ENCODE measurements around the gene SMC3.

DNA sequence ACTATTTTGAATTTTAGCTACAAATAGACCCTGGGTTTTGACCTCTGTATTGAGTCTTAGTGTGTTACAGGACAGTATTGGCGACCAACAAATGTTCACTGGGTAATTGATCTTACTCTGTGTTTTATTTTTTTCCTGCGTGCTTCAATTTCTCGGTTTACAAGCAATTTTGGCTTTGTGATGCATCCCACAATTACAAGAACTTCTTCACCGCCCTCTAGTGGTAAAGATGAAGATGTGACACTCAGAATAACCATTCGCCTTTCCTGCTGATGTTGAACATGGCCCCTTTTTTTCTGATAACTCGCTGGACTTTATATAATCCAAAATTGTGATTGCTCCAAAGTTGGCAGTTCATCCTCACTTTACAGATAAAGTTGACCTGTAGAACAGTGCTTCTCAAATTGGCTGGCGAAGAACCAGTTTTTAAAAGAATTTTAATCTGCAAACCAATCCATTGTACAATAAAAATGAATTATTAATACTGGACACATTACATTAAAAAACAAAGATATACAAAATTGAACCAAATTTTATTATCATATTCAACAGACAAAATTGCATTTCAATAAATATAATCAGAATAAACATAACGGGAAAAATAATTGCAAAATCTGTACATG lies 20.2 kb upstream of the SMC3 start:
- TF ChIP-seq, protein P1, sequence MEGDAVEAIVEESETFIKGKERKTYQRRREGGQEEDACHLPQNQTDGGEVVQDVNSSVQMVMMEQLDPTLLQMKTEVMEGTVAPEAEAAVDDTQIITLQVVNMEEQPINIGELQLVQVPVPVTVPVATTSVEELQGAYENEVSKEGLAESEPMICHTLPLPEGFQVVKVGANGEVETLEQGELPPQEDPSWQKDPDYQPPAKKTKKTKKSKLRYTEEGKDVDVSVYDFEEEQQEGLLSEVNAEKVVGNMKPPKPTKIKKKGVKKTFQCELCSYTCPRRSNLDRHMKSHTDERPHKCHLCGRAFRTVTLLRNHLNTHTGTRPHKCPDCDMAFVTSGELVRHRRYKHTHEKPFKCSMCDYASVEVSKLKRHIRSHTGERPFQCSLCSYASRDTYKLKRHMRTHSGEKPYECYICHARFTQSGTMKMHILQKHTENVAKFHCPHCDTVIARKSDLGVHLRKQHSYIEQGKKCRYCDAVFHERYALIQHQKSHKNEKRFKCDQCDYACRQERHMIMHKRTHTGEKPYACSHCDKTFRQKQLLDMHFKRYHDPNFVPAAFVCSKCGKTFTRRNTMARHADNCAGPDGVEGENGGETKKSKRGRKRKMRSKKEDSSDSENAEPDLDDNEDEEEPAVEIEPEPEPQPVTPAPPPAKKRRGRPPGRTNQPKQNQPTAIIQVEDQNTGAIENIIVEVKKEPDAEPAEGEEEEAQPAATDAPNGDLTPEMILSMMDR (IDR thresholded peaks at IDR 0.05; ENCODE audit: poor library complexity), result peak; percentile 83
- no peak for TF ChIP-seq EZH2phosphoT487 (IDR thresholded peaks at IDR 0.05; ENCODE audit: low read depth, severe bottlenecking, unreplicated experiment)
- TF ChIP-seq EZH2 (IDR thresholded peaks at IDR 0.05; ENCODE audit: borderline replicate concordance), result no peak

Measured in hepatocyte (in vitro differentiated cells).